Esophagus (tissue), 2 donors: ENCODE results near the gene SH2D1A. TPM values are rescaled to one million over a fixed set of nuclear protein-coding genes. Genes with fewer than 3 reads are reported as not detected.

Experiments
- H3K27ac ChIP-seq, 2 donors: one replicate each; pipeline ENCODE4 v1.5.1; 2013; ENCODE audit warnings: low read depth in 2 of 2, mild to moderate bottlenecking in 2 of 2, inconsistent platforms in 1 of 2, low read length in 1 of 2, moderate library complexity in 1 of 2
- H3K27me3 ChIP-seq, 2 donors: one replicate each; pipeline ENCODE4 v1.6.1; 2013; ENCODE audit warnings: low read length in 2 of 2, control low read depth in 1 of 2, mild to moderate bottlenecking in 1 of 2; ENCODE audit not compliant: insufficient read depth in 2 of 2, control insufficient read depth in 1 of 2
- H3K36me3 ChIP-seq, 2 donors: one replicate each; pipeline ENCODE4 v1.6.1; 2013; ENCODE audit warnings: low read length in 1 of 2; ENCODE audit not compliant: control insufficient read depth in 2 of 2, insufficient read depth in 2 of 2
- H3K4me1 ChIP-seq, 2 donors: one replicate each; pipeline ENCODE4 v1.6.1; 2013; ENCODE audit warnings: low read length in 1 of 2; ENCODE audit not compliant: control insufficient read depth in 2 of 2, insufficient read depth in 2 of 2
- H3K4me3 ChIP-seq, 2 donors: one replicate each; pipeline ENCODE4 v1.5.1; 2013; ENCODE audit warnings: low read length in 2 of 2, mild to moderate bottlenecking in 2 of 2, low read depth in 1 of 2, moderate library complexity in 1 of 2
- H3K9me3 ChIP-seq, 2 donors: one replicate each; pipeline ENCODE4 v1.6.1; 2013; ENCODE audit warnings: mild to moderate bottlenecking in 2 of 2, low read depth in 1 of 2, low read length in 1 of 2, moderate library complexity in 1 of 2; ENCODE audit not compliant: control insufficient read depth in 2 of 2, insufficient read depth in 1 of 2
- WGBS, 2 donors: extraction: QIAGEN DNeasy Blood & Tissue Kit; methylation state at CpG; one replicate each; pipeline ENCODE4 v1.1.7; 2013; 5-methylcytosine and 5-hydroxymethylcytosine counted together
- polyA plus RNA-seq, 2 donors: library from polyadenylated mRNA; stranded (reverse); fragments of 200-250 nt; gene quantifications; one replicate each; pipeline ENCODE4 v1.2.3, GENCODE V29; 2013
- donor health status: healthy with polysubstance abuse.
- donor health status: Bipolar disorder and iron deficiency.

SH2D1A gene
- polyA plus RNA-seq, 2 donors = 0.18 to 0.33 TPM

GRCh38 chrX:124335598-124335997, 10.8 kb upstream of the SH2D1A start:
- WGBS, 2 donors = 51 to 75% methylated on average over 1 of the region's 1 CpG

GRCh38 chrX:124337916-124338315, 8.4 kb upstream of the SH2D1A start:
- Histone ChIP-seq H3K27me3 (no peaks in the 10 kb centered on the region), H3K27ac (no peak overlapping the region), H3K36me3 (no peaks in the 10 kb centered on the region), H3K9me3 (no peaks in the 10 kb centered on the region), H3K4me1 (no peaks in the 10 kb centered on the region), H3K4me3 (no peak overlapping the region)
- WGBS, 2 donors = 17 to 39% methylated on average over 1 of the region's 1 CpG

More at GRCh38 chrX:124335598-124335997, 10.8 kb upstream of the SH2D1A start:
- no peaks in the 10 kb centered on the region for H3K27me3 ChIP-seq
- H3K4me3 ChIP-seq = no peak overlapping the region
- H3K9me3 ChIP-seq = no peaks in the 10 kb centered on the region
- no peaks in the 10 kb centered on the region for H3K4me1 ChIP-seq
- no peaks in the 10 kb centered on the region for H3K36me3 ChIP-seq
- no peak overlapping the region for H3K27ac ChIP-seq

DNA sequence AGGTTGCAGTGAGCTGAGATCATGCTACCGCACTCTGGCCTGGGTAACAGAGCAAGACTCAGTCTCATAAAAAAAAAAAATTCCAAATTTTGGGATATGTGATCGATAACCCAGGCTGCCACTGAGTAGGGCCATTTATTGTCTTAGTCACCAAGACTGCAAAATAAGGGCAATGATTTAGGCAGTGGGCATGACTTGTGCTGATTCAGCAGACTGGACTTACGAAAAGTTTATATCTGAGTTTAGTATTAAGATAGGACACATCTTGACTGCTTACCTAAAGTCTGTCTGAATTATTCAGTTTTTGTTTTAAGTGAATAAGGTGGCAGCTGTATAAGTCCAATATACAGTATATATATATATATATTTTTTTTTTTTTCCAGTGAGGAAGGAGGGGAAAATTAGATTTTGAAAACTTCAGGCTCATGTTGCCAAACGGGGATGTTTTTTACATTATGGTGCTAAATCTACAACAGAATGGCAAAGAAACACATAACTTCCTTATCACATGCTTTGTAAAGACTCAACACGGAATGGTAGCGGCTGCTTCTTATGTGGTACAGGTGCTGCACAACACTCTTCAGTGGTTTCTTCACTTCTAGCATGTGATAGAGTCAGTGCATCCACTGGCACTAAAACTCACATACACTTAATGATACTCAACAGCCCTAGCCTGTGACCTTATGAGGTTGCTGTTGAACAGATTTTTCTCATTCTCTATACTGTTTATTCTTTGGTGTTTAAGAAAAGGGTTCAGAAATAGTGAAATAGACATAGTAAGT, 7.4 kb upstream of the SH2D1A start:
- no peak overlapping the region for H3K27ac ChIP-seq
- H3K9me3 ChIP-seq = no peaks in the 10 kb centered on the region
- WGBS, 2 donors = 80 to 94% methylated on average over 6 of the region's 6 CpGs
- H3K4me3 ChIP-seq = no peak overlapping the region
- no peaks in the 10 kb centered on the region for H3K27me3 ChIP-seq
- H3K36me3 ChIP-seq = no peaks in the 10 kb centered on the region
- no peaks in the 10 kb centered on the region for H3K4me1 ChIP-seq

DNA sequence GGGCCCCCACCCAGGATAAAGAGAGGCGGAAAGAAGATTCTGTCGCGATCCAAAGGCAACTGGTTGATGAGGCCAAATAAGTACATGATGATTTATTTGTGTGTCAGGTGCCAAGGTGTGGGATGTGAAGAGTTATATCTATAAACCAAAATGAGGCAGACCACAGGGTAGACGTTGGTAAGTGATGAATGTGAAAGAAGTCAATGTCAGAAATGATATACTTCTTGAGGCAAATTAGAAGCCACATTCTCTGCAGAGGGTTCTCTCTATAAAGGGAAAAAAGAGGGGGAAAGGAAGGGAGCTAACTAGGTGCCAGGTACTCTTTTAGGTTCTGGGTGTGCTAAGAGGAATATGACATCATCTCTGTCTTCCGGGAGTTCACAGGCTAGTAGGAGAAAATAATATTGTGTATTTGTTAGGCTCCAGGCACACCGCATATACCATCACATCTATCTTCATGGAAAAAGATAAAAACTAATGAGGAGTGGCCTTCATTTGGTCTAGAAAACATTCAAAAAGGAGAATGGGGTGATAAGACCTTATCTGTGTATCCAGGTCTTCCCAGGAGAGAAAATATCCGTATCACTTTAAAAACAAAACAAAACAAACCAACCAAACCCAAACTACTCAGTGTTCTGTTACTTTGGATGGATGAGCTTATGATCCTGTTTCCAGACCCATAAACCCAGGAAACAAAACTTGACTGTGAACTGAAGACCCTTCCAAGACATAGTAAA, 4.8 kb upstream of the SH2D1A start:
- Histone ChIP-seq H3K27me3 (no peaks in the 10 kb centered on the region), H3K9me3 (no peaks in the 10 kb centered on the region), H3K4me1 (no peaks in the 10 kb centered on the region), H3K27ac (no peak overlapping the region), H3K4me3 (no peak overlapping the region), H3K36me3 (no peaks in the 10 kb centered on the region)
- 74 to 75% methylated on average over 7 of the region's 7 CpGs for WGBS, 2 donors

- H3K27me3 ChIP-seq = no peaks in the 10 kb centered on the region
- no peak overlapping the region for H3K27ac ChIP-seq
- H3K4me1 ChIP-seq = no peaks in the 10 kb centered on the region
- H3K4me3 ChIP-seq = no peak overlapping the region
- H3K36me3 ChIP-seq = no peaks in the 10 kb centered on the region
- WGBS, 2 donors = 70 to 77% methylated on average over 7 of the region's 7 CpGs
- no peaks in the 10 kb centered on the region for H3K9me3 ChIP-seq
Measured at GRCh38 chrX:124342174-124342867, 4.0 kb upstream of the SH2D1A start.

DNA sequence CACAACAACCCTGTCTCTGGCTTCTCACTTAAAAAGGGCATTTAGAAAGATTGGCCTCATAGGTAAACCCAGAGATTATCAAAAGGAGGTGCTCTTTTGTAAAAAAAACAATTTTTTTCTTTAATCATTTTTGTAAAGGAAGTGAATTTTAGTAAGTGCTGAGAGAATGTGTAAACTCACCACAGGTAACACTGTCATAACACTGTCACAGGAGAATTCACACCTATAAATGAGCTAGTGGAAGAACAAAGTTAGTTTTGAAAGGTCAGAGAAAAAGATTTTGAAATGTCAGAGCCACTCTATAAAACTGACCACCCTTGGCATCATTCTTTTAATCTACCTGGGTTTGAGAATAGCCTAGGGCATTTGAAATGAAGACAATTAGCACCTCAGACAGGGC, 3.3 kb upstream of the SH2D1A start:
- H3K4me1 ChIP-seq = no peaks in the 10 kb centered on the region
- H3K27ac ChIP-seq = no peak overlapping the region
- H3K36me3 ChIP-seq = no peaks in the 10 kb centered on the region
- H3K27me3 ChIP-seq = no peaks in the 10 kb centered on the region
- H3K9me3 ChIP-seq = no peaks in the 10 kb centered on the region
- H3K4me3 ChIP-seq = no peak overlapping the region

DNA sequence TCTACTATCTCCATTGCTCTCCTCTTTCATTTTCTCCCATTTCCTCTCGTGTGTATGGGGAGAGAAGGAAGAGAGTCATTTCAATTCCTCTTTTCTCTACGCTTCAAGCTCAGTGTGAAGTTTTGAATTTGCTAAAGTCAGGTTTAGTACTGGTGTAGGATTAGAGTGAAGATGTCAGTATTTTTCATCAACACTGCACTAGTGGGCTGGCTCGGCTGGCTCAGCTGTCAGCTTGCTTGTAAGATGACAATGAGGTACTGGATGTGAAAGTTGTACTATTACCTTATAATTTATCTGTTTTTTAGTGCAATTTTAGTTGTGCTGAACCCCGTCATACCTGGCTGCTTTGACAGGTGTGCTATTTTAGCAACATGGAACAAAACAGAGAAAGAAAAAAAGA, 2.1 kb upstream of the SH2D1A start:
- H3K9me3 ChIP-seq = no peaks in the 10 kb centered on the region
- H3K4me3 ChIP-seq = no peak overlapping the region
- H3K4me1 ChIP-seq = no peaks in the 10 kb centered on the region
- H3K36me3 ChIP-seq = no peaks in the 10 kb centered on the region
- no peaks in the 10 kb centered on the region for H3K27me3 ChIP-seq
- H3K27ac ChIP-seq = no peak overlapping the region
- WGBS, 2 donors = 56 to 80% methylated on average over 4 of the region's 4 CpGs

GRCh38 chrX:124346877-124347241, 496 bp downstream of the SH2D1A start:
- Histone ChIP-seq H3K36me3 (no peaks in the 10 kb centered on the region), H3K9me3 (no peaks in the 10 kb centered on the region), H3K27me3 (no peaks in the 10 kb centered on the region), H3K4me3 (peak overlapping the region in 1 of 2 donors; percentile 45), H3K27ac (no peak overlapping the region), H3K4me1 (no peaks in the 10 kb centered on the region)
- WGBS, 2 donors = 77% methylated on average over 12 to 15 of the region's 15 CpGs

- WGBS, 2 donors = 34 to 38% methylated on average over 5 of the region's 5 CpGs
- no peak overlapping the region for H3K4me3 ChIP-seq
- H3K36me3 ChIP-seq = no peaks in the 10 kb centered on the region
- no peak overlapping the region for H3K27ac ChIP-seq
- no peaks in the 10 kb centered on the region for H3K9me3 ChIP-seq
- no peaks in the 10 kb centered on the region for H3K27me3 ChIP-seq
- H3K4me1 ChIP-seq = no peaks in the 10 kb centered on the region
Measured at GRCh38 chrX:124347242-124347641, 879 bp downstream of the SH2D1A start.
